Measurements from ENCODE around the gene KIFAP3. TPM values are rescaled to one million over a fixed set of nuclear protein-coding genes. Genes with fewer than 3 reads are reported as not detected.

KIFAP3 gene
- total and polyA plus RNA-seq, 2 of the 8 experiments (the other 6 are each of a cell fraction or from before 2014, with no cell fraction given), result 1.3 to 3.2 TPM

DNA sequence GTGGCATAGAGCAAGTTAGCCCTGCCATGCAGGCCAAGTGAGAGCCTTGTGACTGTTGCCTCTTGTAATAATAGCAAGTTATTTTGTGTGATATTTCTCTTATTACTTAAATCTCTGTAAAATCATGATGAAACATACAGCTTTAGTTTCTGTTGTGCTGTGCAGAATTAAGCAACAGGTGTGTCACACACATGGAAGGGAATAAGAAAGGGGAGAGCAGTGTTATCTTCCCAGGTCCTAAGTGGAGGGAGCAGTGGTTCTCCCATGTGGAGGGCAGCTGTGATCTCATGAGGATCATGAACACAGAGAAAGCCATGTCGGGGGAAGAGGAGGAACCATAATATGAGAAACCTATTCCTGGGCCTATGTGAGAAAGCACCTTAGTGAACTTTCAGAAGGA is 155.6 kb downstream of the KIFAP3 start:
- Histone ChIP-seq H3K79me1 (ENCODE audit: low read depth, low read length) (no peaks in the 10 kb centered on the region), H3K79me2 (ENCODE audit: control insufficient read depth in 1 of 2, insufficient read depth in 2 of 2, low read length in 2 of 2) (no peaks in the 10 kb centered on the region), H3K27ac (ENCODE audit: low read depth, low read length) (no peak overlapping the region), H3K18ac (ENCODE audit: extremely low read depth, low read length) (no peak overlapping the region), H2BK120ac (replicated peaks; ENCODE audit: low read depth, low read length) (no peak overlapping the region), H2AK5ac (ENCODE audit: low read depth, low read length) (no peak overlapping the region), H3K4me1 (replicated peaks in 1 of 4; ENCODE audit: control insufficient read depth in 3 of 4, insufficient read depth in 4 of 4, low read length in 3 of 4) (no peaks in the 10 kb centered on the region), H3K4ac (replicated peaks; ENCODE audit: insufficient read length, low read depth, low read length) (no peak overlapping the region), H3K23ac (ENCODE audit: insufficient read length) (no peak overlapping the region), H2BK12ac (ENCODE audit: low read depth, low read length) (no peak overlapping the region), H3K4me2 (ENCODE audit: insufficient read depth in 1 of 2, low read depth in 2 of 2, low read length in 2 of 2) (no peak overlapping the region), H2BK5ac (ENCODE audit: low read depth, low read length) (no peak overlapping the region), H4K5ac (ENCODE audit: insufficient read length, low read depth, low read length) (no peak overlapping the region), H4K20me1 (replicated peaks in 1 of 2; ENCODE audit: control insufficient read depth in 1 of 2, insufficient read depth in 2 of 2, low read length in 2 of 2) (no peaks in the 10 kb centered on the region), H2BK15ac (ENCODE audit: low read length) (no peak overlapping the region), H3K4me3 (ENCODE audit: extremely low read depth in 1 of 4, insufficient read depth in 2 of 4, low read depth in 3 of 4, low read length in 4 of 4) (no peak overlapping the region), H3K36me3 (ENCODE audit: control insufficient read depth in 2 of 4, insufficient read depth in 4 of 4, low read length in 3 of 4) (no peaks in the 10 kb centered on the region), H2AFZ (ENCODE audit: low read length) (no peak overlapping the region), H2BK20ac (ENCODE audit: low read length) (no peak overlapping the region), H3K14ac (ENCODE audit: insufficient read length) (no peak overlapping the region), H3K23me2 (ENCODE audit: low read depth, low read length) (no peaks in the 10 kb centered on the region; the same call in 1 of the 2 replicates), H3K9me3 (ENCODE audit: insufficient read depth in 2 of 2, low read depth in 1 of 2, low read length in 1 of 2) (no peaks in the 10 kb centered on the region), H4K91ac (replicated peaks; ENCODE audit: insufficient read length, low read length) (no peak overlapping the region), H3K56ac (replicated peaks; ENCODE audit: insufficient read length, low read depth, low read length) (no peak overlapping the region), H3K9ac (replicated peaks in 1 of 4; ENCODE audit: extremely low read depth in 1 of 4, low read depth in 3 of 4, low read length in 3 of 4) (peak overlapping the region in 1 of 4 experiments; percentile 8; a peak in 1 of 7 replicates), H4K8ac (ENCODE audit: extremely low read depth, insufficient read depth, low read length) (no peak overlapping the region), H3K27me3 (replicated peaks in 1 of 4; ENCODE audit: control insufficient read depth in 3 of 4, extremely low read depth in 1 of 4, insufficient read depth in 3 of 4, low read length in 3 of 4) (no peaks in the 10 kb centered on the region)
- POLR2A ChIA-PET (ENCODE audit: partially characterized antibody), result no interaction called here
- TF ChIP-seq, protein P1, sequence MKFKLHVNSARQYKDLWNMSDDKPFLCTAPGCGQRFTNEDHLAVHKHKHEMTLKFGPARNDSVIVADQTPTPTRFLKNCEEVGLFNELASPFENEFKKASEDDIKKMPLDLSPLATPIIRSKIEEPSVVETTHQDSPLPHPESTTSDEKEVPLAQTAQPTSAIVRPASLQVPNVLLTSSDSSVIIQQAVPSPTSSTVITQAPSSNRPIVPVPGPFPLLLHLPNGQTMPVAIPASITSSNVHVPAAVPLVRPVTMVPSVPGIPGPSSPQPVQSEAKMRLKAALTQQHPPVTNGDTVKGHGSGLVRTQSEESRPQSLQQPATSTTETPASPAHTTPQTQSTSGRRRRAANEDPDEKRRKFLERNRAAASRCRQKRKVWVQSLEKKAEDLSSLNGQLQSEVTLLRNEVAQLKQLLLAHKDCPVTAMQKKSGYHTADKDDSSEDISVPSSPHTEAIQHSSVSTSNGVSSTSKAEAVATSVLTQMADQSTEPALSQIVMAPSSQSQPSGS (IDR thresholded peaks at IDR 0.05; ENCODE audit: low read length), result no peak
- no peak for TF ChIP-seq POU5F1 (IDR thresholded peaks at IDR 0.05; ENCODE audit: low read depth, low read length)
- no peak for TF ChIP-seq RFX5 (IDR thresholded peaks at IDR 0.05; ENCODE audit: borderline replicate concordance, low read depth, low read length)
- no peak for TF ChIP-seq NANOG (IDR thresholded peaks at IDR 0.05; ENCODE audit: insufficient read depth, low read depth, low read length, poor library complexity, severe bottlenecking)
- TF ChIP-seq JUN (IDR thresholded peaks at IDR 0.05; ENCODE audit: low read depth, low read length), result no peak
- TF ChIP-seq TAF1 (IDR thresholded peaks at IDR 0.05; ENCODE audit: low read depth, low read length), result no peak
- no peak for TF ChIP-seq KDM1A (IDR thresholded peaks at IDR 0.05; ENCODE audit: borderline replicate concordance, low read length)
- no peak for TF ChIP-seq GTF2F1 (IDR thresholded peaks at IDR 0.05; ENCODE audit: borderline replicate concordance, low read depth, low read length)
- TF ChIP-seq, protein P2, sequence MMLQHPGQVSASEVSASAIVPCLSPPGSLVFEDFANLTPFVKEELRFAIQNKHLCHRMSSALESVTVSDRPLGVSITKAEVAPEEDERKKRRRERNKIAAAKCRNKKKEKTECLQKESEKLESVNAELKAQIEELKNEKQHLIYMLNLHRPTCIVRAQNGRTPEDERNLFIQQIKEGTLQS (IDR thresholded peaks at IDR 0.05; ENCODE audit: insufficient read depth, low read depth, low read length), result no peak
- no peak for TF ChIP-seq HDAC6 (IDR thresholded peaks at IDR 0.05; ENCODE audit: low read depth, low read length)
- TF ChIP-seq BRCA1 (IDR thresholded peaks at IDR 0.05; ENCODE audit: low read depth, low read length), result no peak
- no peak for TF ChIP-seq ZNF274 (IDR thresholded peaks at IDR 0.05; ENCODE audit: borderline replicate concordance, extremely low read depth, low read length)
- 100% methylated on average over 1 of the region's 1 CpG; no CpG with 5 or more reads in 1 of the 2 experiments for WGBS, 2 experiments (ENCODE audit: extremely low coverage in 1 of 2, insufficient coverage in 1 of 2, insufficient read length in 1 of 2, insufficient replicate concordance in 2 of 2, low coverage in 1 of 2, low lambda C conversion rate in 2 of 2, missing lambda C conversion rate in 1 of 2)
- CTCF ChIA-PET (ENCODE audit: partially characterized antibody), result interaction anchor here (1.2 to 1.4 kb wide), 2 partner anchors 594 to 770 kb away, joined by 3 to 4 read pairs; no protein-coding TSS in a partner anchor
- DNase-seq (ENCODE audit: low read depth in 1 of 2, low spot score in 2 of 2) (no peak), FAIRE-seq (no peak)

Data from H1 (cell line).